Subcutaneous adipose tissue (tissue), 4 donors: ENCODE results near the gene GPX6. TPM values are rescaled to one million over a fixed set of nuclear protein-coding genes. Genes with fewer than 3 reads are reported as not detected.

Source experiments
- CTCF ChIP-seq: fragments of 450-650 bp; IDR thresholded peaks from one replicate; pipeline ENCODE4 v1.5.1; 2016; ENCODE audit warnings: low read depth, mild to moderate bottlenecking, control low read depth, antibody characterized with exemption, moderate library complexity
- total RNA-seq, 4 donors: library from RNA; depleted of rRNA; stranded (reverse); fragments of >200 nt; gene quantifications; one replicate each; pipeline ENCODE4 v1.1.0, GENCODE V29; 2016

Gene GPX6
- total RNA-seq, 4 donors from 2014 or later, result not detected

DNA sequence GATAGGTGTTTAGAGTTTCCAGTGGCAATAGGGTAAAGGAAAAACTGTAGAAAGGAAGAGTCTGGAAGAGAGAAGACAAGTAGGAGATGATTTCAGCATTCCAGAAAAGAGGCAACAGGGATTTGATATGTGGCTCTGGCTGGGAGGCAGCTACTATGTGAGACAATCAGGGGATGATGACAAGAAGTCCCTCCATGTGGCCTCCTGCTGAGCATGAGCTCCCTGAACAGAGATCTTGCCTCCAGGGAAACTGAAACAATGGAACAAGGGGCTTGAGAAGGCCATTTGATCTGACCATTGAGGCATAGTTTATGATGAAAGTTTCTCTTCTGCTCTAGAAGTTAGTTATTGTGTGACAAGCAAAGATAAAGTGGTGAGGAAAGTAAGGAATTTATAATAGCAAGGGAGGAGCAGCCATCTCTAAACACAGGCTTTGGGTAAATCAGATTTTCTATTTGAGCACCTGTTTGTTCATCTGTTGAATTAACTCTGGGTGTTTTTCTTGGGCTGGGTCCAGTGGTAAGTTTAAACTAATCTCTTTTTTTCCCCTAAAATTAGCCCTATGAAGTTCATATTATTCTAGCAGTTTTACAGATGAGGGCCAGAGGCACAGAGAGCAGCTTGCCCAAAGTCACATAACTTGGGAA lies 7.1 kb upstream of the GPX6 start:
- TF ChIP-seq CTCF, result no peak

GRCh38 chr6:28517964-28518363 lies 2.4 kb upstream of the GPX6 start:
- no peak for TF ChIP-seq CTCF

DNA sequence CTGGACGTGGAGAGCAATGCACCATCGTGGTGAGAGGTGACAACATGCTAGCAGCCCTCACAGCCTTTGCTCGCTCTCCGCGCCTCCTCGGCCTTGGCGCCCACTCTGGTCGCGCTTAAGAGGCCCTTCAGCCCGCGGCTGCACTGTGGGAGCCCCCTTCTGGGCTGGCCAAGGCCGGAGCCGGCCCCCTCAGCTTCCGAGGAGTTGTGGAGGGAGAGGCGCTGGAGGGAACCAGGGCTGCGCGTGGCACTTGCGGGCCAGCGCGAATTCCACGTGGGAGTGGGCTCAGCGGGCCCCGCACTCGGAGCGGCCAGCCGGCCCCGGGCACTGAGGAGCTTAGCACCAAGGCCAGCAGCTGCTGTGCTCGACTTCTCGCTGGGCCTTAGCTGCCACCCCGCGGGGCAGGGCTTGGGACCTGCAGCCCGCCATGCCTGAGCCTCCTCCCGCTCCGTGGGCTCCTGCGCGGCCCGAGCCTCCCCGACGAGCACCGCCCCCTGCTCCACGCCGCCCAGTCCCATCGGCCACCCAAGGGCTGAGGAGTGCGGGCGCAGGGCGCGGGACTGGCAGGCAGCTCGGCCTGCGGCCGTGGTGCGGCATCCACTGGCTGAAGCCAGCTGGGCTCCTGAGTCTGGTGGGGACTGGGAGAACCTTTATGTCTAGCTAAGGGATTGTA lies 3.8 kb downstream of the GPX6 start:
- no peak for TF ChIP-seq CTCF

DNA sequence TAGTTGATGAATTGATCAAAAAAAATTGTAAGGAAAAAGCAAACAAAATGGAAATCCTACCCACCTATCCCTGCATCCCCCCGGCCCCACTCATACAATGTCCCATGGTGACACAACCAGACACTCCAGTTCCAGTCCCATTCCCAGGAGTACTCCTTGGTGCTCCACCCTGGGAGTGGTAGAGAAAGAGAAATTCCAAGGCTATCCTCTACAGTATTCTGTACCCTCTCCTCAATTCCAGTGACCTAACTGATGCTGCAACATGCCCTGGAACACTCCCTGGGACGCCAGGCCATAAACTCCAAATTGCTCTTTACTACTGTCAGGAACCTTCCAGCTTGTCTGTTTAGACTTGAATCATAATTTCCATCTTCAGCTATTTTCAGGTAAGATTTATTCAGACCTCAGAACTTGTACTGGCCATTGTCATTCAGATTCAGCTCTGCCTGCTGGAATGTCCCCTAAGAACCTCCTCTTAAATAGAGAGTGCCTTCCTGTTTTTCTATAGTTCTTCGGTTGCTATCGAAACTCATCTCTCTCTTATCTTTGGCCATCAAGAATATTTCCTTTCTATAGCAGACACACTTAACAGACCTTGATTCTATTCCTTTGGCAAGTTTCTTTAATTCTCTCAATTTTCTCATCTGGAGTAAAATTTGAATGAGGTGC lies 8.7 kb downstream of the GPX6 start:
- TF ChIP-seq CTCF, result no peak

- TF ChIP-seq CTCF, result no peak
These were observed 9.9 kb downstream of the GPX6 start for GRCh38 chr6:28505733-28506132.

DNA sequence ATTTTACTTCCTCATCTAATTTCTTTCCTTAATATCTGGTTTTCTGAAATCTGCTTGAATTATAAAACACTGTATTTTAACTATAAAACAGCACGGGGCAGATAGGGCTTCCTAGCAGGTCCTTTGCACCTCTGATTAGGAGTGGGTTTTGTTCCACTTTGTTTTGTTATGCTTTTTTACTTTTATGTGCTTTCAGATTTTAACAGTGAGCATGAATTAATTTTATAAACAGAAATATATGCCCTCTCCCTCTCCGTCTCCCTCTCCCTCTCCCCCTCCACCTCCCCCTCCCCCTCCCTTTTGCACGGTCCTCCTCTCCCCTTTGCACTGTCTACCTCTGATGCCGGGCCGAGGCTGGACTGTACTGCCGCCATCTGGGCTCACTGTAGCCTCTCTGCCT lies 14.3 kb downstream of the GPX6 start:
- no peak for TF ChIP-seq CTCF

- TF ChIP-seq CTCF, result no peak
These were observed 17.7 kb downstream of the GPX6 start for GRCh38 chr6:28497893-28498292.
